SJCRH30 (cell line): ENCODE measurements around the gene JAK3. TPM values are rescaled to one million over a fixed set of nuclear protein-coding genes. Genes with fewer than 3 reads are reported as not detected.

Experiments used
- DNase-seq, 2 experiments: peaks; one replicate each; pipeline ENCODE4 v3.0.0-alpha.2; 2015 to 2020
- H3K27ac ChIP-seq: fragments of 250-450 bp; sonication (Bioruptor Pico); 2 replicates; pipeline ENCODE4 v1.5.1; 2020; ENCODE audit warnings: mild to moderate bottlenecking, moderate library complexity
- H3K27me3 ChIP-seq: fragments of 250-450 bp; sonication (Bioruptor Pico); 2 replicates; pipeline ENCODE4 v1.5.1; 2020; ENCODE audit warnings: mild to moderate bottlenecking, moderate library complexity
- H3K36me3 ChIP-seq: fragments of 250-450 bp; sonication (Bioruptor Pico); 2 replicates; pipeline ENCODE4 v1.5.1; 2020; ENCODE audit warnings: mild to moderate bottlenecking, moderate library complexity
- H3K4me1 ChIP-seq: fragments of 250-450 bp; sonication (Bioruptor Pico); 2 replicates; pipeline ENCODE4 v1.5.1; 2020; ENCODE audit warnings: mild to moderate bottlenecking, moderate library complexity
- H3K4me3 ChIP-seq: fragments of 250-450 bp; sonication (Bioruptor Pico); 2 replicates; pipeline ENCODE4 v1.5.1; 2020; ENCODE audit warnings: mild to moderate bottlenecking, moderate library complexity
- H3K9me3 ChIP-seq: fragments of 250-450 bp; sonication (Bioruptor Pico); replicated peaks from 2 replicates; pipeline ENCODE4 v1.5.1; 2020; ENCODE audit warnings: mild to moderate bottlenecking, moderate library complexity
- total RNA-seq: library from RNA; depleted of rRNA; stranded (reverse); fragments of >200 nt; shearing (Covaris generic); gene quantifications from 2 replicates; pipeline ENCODE4 v1.2.3, GENCODE V29; 2014

The JAK3 gene
- total RNA-seq, 1 experiment from 2014 or later: 0.04 TPM

- Histone ChIP-seq H3K4me1 (peaks cover 6% of the 10 kb centered on the region; the same call in 1 of the 2 replicates), H3K27me3 (no peaks in the 10 kb centered on the region), H3K27ac (peak overlapping the region; percentile 91), H3K9me3 (no peaks in the 10 kb centered on the region), H3K4me3 (peak overlapping the region; percentile 94), H3K36me3 (peaks cover 52% of the 10 kb centered on the region)
- DNase-seq: no peak
Observed at GRCh38 chr19:17860331-17860992, 12.7 kb upstream of the JAK3 start.

DNA sequence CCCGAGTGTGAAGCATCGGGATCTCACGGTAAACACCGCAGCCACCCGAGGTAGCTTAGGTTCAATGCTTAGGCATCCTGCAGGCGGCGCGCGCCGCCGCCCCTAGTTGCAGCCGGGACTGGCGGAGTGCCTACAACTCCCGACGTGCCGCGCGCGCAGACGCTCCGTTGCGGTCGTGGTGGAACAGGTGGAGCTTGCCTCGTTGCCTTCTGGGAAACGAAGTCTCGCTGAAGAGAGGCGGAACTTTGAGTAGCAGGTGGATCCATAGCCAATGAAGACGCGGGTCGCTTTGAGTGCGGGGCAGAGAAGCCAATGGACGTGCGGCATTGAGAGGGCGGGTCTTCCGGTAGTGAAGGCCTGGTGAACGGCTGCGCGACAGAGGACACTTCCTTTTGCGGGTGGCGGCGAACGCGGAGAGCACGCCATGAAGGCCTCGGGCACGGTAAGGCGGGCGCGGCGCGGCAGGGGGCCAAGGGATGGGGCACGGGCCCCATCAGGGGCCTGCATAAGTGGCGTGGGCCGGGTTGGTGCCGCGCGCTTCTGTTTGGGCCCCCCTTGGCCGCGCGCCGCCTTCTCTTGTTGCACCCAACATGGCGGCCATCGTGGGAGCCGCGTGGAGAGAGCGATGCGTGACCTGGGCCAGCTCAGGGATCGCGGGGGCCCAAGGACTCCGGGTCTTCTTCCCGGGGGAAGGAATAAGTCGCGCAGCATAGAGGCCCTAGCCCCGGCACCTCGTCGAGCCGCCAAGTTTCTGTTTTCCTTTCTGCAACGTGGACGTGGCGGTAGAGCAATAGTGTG, 11.9 kb upstream of the JAK3 start, which contains the start of gene RPL18A:
RPL18A (plus strand) TSS at position 378 of the 798 bp plus-strand sequence; CDS start at position 425, 47 bp downstream.
- Histone ChIP-seq H3K4me3 (peak within 1 kb of the TSS; percentile 94), H3K36me3 (peaks cover 46% of the 10 kb centered on the region), H3K4me1 (peaks cover 6% of the 10 kb centered on the region; the same call in 1 of the 2 replicates), H3K27me3 (no peaks in the 10 kb centered on the region; the same call in 1 of the 2 replicates), H3K9me3 (no peaks in the 10 kb centered on the region), H3K27ac (peak within 1 kb of the TSS; percentile 91)
- DNase-seq: peak; percentile 100

DNA sequence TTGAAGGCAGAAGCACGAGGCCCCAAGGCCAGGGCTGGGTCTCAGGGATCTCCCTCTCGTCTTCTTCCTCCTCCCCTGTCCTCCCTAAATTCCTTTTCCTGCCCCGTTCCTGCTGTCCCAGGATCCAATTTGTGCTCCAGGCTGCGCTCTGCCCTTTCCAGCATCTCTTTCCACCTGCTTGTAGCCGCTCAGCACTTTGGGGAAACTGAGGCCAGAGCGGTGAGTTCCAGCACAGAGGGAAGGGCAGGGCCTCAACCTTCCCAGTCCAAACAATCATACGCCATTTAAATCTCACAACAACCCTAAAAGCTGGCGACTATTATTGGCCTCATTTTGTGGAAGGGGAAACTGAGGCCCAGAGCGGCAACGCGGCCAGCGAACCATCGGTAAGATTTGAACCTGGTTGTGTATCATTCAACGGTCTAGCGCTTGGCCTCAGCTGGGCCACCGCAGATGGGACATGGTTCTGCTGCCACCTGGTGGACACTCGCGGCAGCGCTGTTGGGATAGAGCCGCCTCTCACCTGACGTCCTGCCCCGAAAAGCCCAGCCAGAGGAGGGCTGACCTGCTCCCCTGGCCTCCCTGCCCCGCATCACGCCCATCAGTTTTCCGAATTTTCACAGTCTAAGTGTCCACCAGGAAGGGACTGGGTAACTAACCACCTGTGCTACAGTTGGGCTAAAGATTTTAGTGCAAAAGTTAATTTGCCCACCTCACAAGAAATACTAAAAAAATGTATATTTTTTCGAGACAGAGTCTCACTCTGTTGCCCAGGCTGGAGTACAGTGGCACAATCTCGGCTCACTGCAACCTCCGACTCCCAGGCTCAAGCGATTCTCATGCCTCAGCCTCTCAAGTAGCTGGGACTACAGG, 7.7 kb upstream of the JAK3 start:
- DNase-seq: peak; percentile 74 to 90
- Histone ChIP-seq H3K27me3 (no peaks in the 10 kb centered on the region; the same call in 1 of the 2 replicates), H3K4me3 (no peak overlapping the region)

GRCh38 chr19:17854061-17854460, 6.3 kb upstream of the JAK3 start:
- no peaks in the 10 kb centered on the region for H3K9me3 ChIP-seq
- H3K27me3 ChIP-seq: no peaks in the 10 kb centered on the region; the same call in 1 of the 2 replicates
- H3K27ac ChIP-seq: no peak overlapping the region
- H3K4me3 ChIP-seq: no peak overlapping the region
- H3K36me3 ChIP-seq: no peaks in the 10 kb centered on the region
- H3K4me1 ChIP-seq: peaks cover 4% of the 10 kb centered on the region; the same call in 1 of the 2 replicates
- DNase-seq: no peak

More for the DNA sequence above, 7.7 kb upstream of the JAK3 start:
- Histone ChIP-seq H3K4me1 (no peaks in the 10 kb centered on the region), H3K36me3 (peaks cover 4% of the 10 kb centered on the region), H3K27ac (no peak overlapping the region), H3K9me3 (no peaks in the 10 kb centered on the region)

DNA sequence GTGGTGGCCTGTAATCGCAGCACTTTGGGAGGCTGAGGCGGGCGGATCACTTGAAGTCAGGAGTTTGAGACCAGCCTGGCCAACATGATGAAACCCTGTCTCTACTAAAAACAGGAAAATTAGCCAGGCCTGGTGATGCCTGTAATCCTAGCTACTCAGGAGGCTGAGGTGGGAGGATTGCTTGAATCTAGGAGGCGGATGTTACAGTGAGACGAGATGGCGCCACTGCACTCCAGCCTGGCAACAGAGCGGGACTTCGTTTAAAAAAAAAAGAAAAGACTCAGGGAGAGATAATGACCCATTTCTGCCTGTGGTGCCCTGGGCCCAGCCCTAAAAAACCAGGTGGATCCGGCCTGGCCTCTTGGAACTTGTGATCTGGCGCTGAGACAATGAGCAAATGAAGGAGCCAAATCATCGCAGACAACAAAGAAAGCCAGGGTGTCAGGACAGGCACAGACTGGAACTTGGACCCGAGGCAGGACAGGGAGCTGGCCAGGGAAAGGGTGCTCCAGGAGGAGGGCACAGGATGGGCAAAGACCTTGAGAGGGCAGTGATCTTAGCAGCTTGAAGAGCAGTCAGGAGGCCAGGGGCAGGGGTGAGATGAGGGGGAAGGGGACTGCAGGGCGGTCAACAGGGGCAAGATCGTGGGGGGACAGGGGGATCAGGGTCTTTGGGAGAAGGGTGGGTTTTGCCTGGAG, 962 bp upstream of the JAK3 start:
- no peak overlapping the region for H3K4me3 ChIP-seq
- no peak overlapping the region for H3K27ac ChIP-seq
- H3K27me3 ChIP-seq: peaks cover 8% of the 10 kb centered on the region; the same call in 1 of the 2 replicates
- H3K9me3 ChIP-seq: no peaks in the 10 kb centered on the region
- H3K36me3 ChIP-seq: no peaks in the 10 kb centered on the region
- DNase-seq: no peak
- H3K4me1 ChIP-seq: peaks cover 4% of the 10 kb centered on the region; the same call in 1 of the 2 replicates

DNA sequence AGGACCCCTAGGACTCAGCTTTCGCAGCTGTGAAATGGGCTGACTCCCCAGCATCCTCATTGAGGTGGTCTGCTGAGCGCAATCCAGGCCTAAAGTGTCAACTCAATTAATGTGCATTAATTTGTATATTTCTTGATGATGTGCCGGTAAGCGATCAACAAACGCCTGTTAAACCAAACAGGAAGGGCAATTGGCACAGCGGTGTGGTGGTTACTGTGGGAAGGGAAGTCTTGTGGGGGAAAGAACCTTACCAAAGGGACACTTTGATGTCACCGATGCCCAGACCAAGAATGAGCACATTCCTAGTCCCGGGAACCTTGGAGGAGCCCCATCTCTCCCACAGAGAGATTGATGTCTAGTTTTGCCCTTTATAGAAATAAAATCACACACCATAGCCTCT, 1.6 kb downstream of the JAK3 start:
- Histone ChIP-seq H3K9me3 (no peaks in the 10 kb centered on the region), H3K4me3 (no peak overlapping the region), H3K27me3 (peaks cover 8% of the 10 kb centered on the region; the same call in 1 of the 2 replicates), H3K4me1 (peaks cover 4% of the 10 kb centered on the region; the same call in 1 of the 2 replicates), H3K27ac (no peak overlapping the region), H3K36me3 (no peaks in the 10 kb centered on the region)
- no peak for DNase-seq

DNA sequence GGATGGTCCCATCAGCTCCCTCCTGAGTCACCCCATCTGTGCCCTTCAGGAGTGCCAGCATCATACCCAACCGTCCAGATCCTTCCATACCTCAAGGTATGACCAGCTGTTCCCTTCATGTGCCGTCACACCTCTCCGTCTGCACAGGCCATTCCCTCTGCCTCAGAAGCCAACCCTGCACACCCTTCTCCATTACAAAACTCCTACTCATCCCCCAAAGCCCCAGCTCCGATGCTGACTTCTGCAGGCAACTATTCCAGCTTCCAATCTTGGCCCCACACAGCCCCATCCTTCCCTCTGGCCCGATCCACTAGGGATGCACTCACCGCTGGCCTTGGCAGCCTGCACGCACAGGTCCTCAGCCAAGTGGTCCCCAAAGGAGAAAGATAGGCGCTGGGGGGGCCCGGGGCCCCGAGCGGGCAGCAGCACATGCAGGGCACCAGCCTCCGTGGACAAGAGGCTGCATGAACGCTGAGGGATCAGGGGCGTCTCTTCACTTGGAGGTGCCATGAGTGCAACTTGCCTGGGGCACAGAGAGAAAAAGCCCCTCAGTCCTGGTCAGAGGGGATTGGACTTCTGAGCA, 3.8 kb downstream of the JAK3 start:
- no peak for DNase-seq
- Histone ChIP-seq H3K27ac (no peak overlapping the region), H3K9me3 (no peaks in the 10 kb centered on the region), H3K4me1 (no peaks in the 10 kb centered on the region), H3K27me3 (peaks cover 8% of the 10 kb centered on the region; the same call in 1 of the 2 replicates), H3K36me3 (no peaks in the 10 kb centered on the region), H3K4me3 (no peak overlapping the region)

DNA sequence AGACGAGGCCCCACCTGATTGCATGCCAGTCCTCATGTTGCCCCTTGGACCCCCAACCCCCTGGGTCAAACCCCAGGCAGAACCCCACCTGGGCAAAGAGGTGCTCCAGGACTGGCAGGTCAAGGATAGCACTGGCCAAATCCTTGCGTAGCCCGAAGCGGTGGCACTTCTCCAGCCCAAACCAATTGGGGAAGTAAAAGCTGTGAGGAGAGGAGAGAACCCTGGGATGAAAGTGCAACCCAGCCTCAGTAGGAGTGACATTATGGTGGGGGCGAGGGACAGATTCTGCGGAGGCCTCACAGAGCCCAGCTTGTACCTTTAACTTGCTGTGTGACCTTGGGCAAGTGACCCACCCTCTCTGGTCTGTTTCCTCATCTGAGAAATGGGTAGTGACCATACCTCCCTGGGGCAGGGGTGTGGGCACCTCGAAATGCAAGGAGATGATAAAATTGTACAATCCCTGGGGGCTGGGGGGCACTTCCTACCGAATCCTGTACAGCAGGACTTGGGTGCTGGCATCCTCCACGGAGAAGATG, 4.4 kb downstream of the JAK3 start:
- Histone ChIP-seq H3K27ac (no peak overlapping the region), H3K4me3 (no peak overlapping the region), H3K27me3 (peaks cover 8% of the 10 kb centered on the region; the same call in 1 of the 2 replicates), H3K36me3 (no peaks in the 10 kb centered on the region), H3K4me1 (no peaks in the 10 kb centered on the region), H3K9me3 (no peaks in the 10 kb centered on the region)
- no peak for DNase-seq

DNA sequence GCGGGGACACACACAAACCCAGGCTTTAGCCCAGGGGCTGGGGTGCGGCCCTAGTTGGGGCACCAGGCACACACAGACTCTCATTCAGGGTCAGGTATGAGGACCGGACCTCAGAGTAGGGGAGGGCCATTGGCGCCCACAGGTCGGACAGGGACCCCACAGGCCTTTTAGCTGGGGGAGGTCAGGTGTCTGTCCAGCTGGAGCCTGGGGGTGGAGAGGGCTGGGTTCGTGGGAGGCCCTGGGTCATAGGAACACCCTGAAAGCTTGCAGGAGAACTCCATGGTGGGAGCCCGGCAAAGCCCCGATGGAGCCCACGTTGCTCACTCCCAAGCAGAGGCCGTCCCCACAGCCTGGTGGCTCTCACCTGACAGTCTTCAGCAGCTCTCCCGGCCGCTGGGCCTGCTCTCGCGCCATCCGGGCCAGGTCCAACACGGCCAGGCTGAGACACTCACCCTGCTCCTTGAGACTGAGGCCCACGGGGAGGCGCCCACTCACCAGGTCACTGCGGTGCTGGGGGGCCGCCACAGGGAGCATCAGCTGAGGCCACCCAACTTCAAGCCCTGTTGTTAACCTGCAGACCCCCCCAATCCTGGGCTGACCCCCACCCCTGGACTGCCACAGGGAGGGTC, 5.0 kb downstream of the JAK3 start:
- Histone ChIP-seq H3K27ac (no peak overlapping the region), H3K27me3 (peaks cover 3% of the 10 kb centered on the region; the same call in 1 of the 2 replicates), H3K4me3 (no peak overlapping the region), H3K36me3 (no peaks in the 10 kb centered on the region), H3K4me1 (no peaks in the 10 kb centered on the region), H3K9me3 (no peaks in the 10 kb centered on the region)
- no peak for DNase-seq

- Histone ChIP-seq H3K27ac (no peak overlapping the region), H3K9me3 (no peaks in the 10 kb centered on the region), H3K4me1 (no peaks in the 10 kb centered on the region), H3K27me3 (0 out of 2 replicates have a peak, but pooled peaks cover 2% of the 10 kb centered on the region), H3K36me3 (no peaks in the 10 kb centered on the region), H3K4me3 (no peak overlapping the region)
- DNase-seq: peak; percentile 55 to 59
Observed at GRCh38 chr19:17841810-17842662, 5.7 kb downstream of the JAK3 start.

DNA sequence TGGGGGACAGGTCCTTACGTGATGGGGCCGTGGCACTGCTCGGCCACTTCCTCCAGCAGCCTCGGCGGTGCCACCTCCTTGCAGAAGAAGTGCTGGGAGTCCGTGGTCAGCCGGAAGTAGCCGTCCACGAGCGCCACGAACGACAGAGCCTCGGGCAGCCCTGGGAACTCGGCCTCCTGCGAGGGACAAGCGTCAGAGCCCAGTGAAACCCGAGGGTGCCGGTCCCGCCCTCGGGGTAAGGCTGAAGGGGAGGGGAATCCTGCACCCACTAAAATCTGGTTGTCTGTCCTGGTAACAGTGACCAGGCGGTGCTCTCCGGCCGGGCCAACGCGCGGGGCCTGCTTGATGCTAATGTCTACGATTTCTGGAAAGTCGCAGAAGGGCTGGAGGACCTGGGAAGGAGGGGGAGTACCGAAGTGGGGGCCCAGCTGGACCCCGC, 6.4 kb downstream of the JAK3 start:
- Histone ChIP-seq H3K4me1 (no peaks in the 10 kb centered on the region), H3K36me3 (no peaks in the 10 kb centered on the region), H3K27me3 (no peaks in the 10 kb centered on the region), H3K9me3 (no peaks in the 10 kb centered on the region), H3K4me3 (no peak overlapping the region), H3K27ac (no peak overlapping the region)
- DNase-seq: no peak

- Histone ChIP-seq H3K27me3 (no peaks in the 10 kb centered on the region), H3K4me1 (no peaks in the 10 kb centered on the region), H3K9me3 (no peaks in the 10 kb centered on the region), H3K4me3 (no peak overlapping the region), H3K27ac (no peak overlapping the region), H3K36me3 (no peaks in the 10 kb centered on the region)
- DNase-seq: no peak
Observed at GRCh38 chr19:17840019-17840418, 7.8 kb downstream of the JAK3 start.
